OCI-LY1 (cell line): Measurements from ENCODE around the gene ZCCHC7.
A peak's percentile ranks its signal among the peaks of the same experiment; 100 is the strongest.

ENCODE experiments used
- H2AFZ ChIP-seq: fragments of 200-600 bp; sonication (generic), shearing (Covaris generic); 2 replicates; pipeline ENCODE4 v1.6.0; 2014; ENCODE audit warnings: antibody characterized with exemption, mild to moderate bottlenecking, low read length
- H3F3A ChIP-seq: fragments of 200-600 bp; sonication (generic), shearing (Covaris generic); 2 replicates; pipeline ENCODE4 v1.6.0; 2014; ENCODE audit warnings: mild to moderate bottlenecking, antibody characterized with exemption, low read length, moderate library complexity; ENCODE audit not compliant: insufficient read depth
- H3K27ac ChIP-seq: fragments of 200-600 bp; sonication (generic); 2 replicates; pipeline ENCODE4 v1.5.1; 2014; ENCODE audit warnings: low read length, mixed run types, mild to moderate bottlenecking, low read depth; ENCODE audit not compliant: poor library complexity, severe bottlenecking
- H3K27me3 ChIP-seq: fragments of 200-600 bp; sonication (generic); 2 replicates; pipeline ENCODE4 v1.6.0; 2014; ENCODE audit warnings: antibody characterized with exemption, mild to moderate bottlenecking, low read length, moderate library complexity; ENCODE audit not compliant: insufficient read depth
- H3K36me3 ChIP-seq: fragments of 200-600 bp; sonication (generic); 2 replicates; pipeline ENCODE4 v1.6.1; 2014; ENCODE audit warnings: mild to moderate bottlenecking, antibody characterized with exemption, low read length, moderate library complexity, mixed read lengths; ENCODE audit not compliant: insufficient read depth
- H3K4me1 ChIP-seq: fragments of 200-600 bp; sonication (generic); 2 replicates; pipeline ENCODE4 v1.5.1; 2014; ENCODE audit warnings: mild to moderate bottlenecking, low read length, moderate library complexity; ENCODE audit not compliant: insufficient read depth, severe bottlenecking
- H3K4me2 ChIP-seq: fragments of 200-600 bp; sonication (generic), shearing (Covaris generic); 2 replicates; pipeline ENCODE4 v1.6.1; 2014; ENCODE audit warnings: low read length
- H3K4me3 ChIP-seq: fragments of 200-600 bp; sonication (generic); 2 replicates; pipeline ENCODE4 v1.5.1; 2014; ENCODE audit warnings: low read length, low read depth, mild to moderate bottlenecking, mixed read lengths; ENCODE audit not compliant: poor library complexity, severe bottlenecking
- H3K79me2 ChIP-seq: fragments of 200-600 bp; shearing (Covaris generic); 2 replicates; pipeline ENCODE4 v1.6.1; 2016; ENCODE audit warnings: mixed run types, low read length, mixed read lengths; ENCODE audit not compliant: insufficient read depth
- H3K9ac ChIP-seq: fragments of 200-600 bp; sonication (generic), shearing (Covaris generic); 2 replicates; pipeline ENCODE4 v1.6.1; 2014; ENCODE audit warnings: mild to moderate bottlenecking, low read length, mixed read lengths
- H3K9me2 ChIP-seq: fragments of 200-600 bp; sonication (generic), shearing (Covaris generic); 2 replicates; pipeline ENCODE4 v1.6.1; 2014; ENCODE audit warnings: low read depth, mild to moderate bottlenecking, low read length, mixed read lengths
- H3K9me3 ChIP-seq: fragments of 200-600 bp; shearing (Covaris generic); 2 replicates; pipeline ENCODE4 v1.6.1; 2014; ENCODE audit warnings: low read length, mixed read lengths
- H4K20me1 ChIP-seq: fragments of 200-600 bp; sonication (generic), shearing (Covaris generic); 2 replicates; pipeline ENCODE4 v1.6.0; 2016; ENCODE audit warnings: mild to moderate bottlenecking, low read length; ENCODE audit not compliant: insufficient read depth
- CTCF ChIP-seq: fragments of 200-600 bp; sonication (generic), shearing (Covaris generic); IDR thresholded peaks from 2 replicates; pipeline ENCODE4 v1.5.1; 2017; ENCODE audit warnings: mild to moderate bottlenecking, antibody characterized with exemption, low read length, moderate library complexity, mixed read lengths
- EZH2 ChIP-seq: fragments of 200-600 bp; sonication (generic), shearing (Covaris generic); IDR thresholded peaks from 2 replicates; pipeline ENCODE4 v1.8.0; 2017; ENCODE audit warnings: borderline replicate concordance, mixed run types, mild to moderate bottlenecking, antibody characterized with exemption, low read length, moderate library complexity, mixed read lengths

The ZCCHC7 gene

GRCh38 chr9:37134166-37134565, 13.8 kb downstream of the ZCCHC7 start:
- peaks cover 10% of the 10 kb centered on the region; the same call in 1 of the 2 replicates for H3F3A ChIP-seq
- H3K79me2 ChIP-seq: peaks cover 88% of the 10 kb centered on the region
- H3K36me3 ChIP-seq: peaks cover 66% of the 10 kb centered on the region
- no peak overlapping the region for H3K4me2 ChIP-seq
- no peaks in the 10 kb centered on the region for H3K9me3 ChIP-seq
- no peak overlapping the region for H3K27ac ChIP-seq
- no peak overlapping the region for H2AFZ ChIP-seq
- H3K4me3 ChIP-seq: no peak overlapping the region
- H3K9ac ChIP-seq: no peak overlapping the region
- no peaks in the 10 kb centered on the region for H4K20me1 ChIP-seq
- peaks cover 45% of the 10 kb centered on the region for H3K4me1 ChIP-seq
- TF ChIP-seq EZH2: no peak
- TF ChIP-seq CTCF: no peak
- no peaks in the 10 kb centered on the region for H3K9me2 ChIP-seq
- H3K27me3 ChIP-seq: no peaks in the 10 kb centered on the region

- H3K4me3 ChIP-seq: peak overlapping the region; percentile 69
- H3K4me1 ChIP-seq: peaks cover 99% of the 10 kb centered on the region
- peaks cover 100% of the 10 kb centered on the region for H3K79me2 ChIP-seq
- no peak overlapping the region for H2AFZ ChIP-seq
- H3K36me3 ChIP-seq: peaks cover 19% of the 10 kb centered on the region
- H3K9me2 ChIP-seq: no peaks in the 10 kb centered on the region
- H4K20me1 ChIP-seq: no peaks in the 10 kb centered on the region
- TF ChIP-seq EZH2 (no peak), CTCF (no peak)
- peak overlapping the region; percentile 94 for H3K9ac ChIP-seq
- no peaks in the 10 kb centered on the region for H3K9me3 ChIP-seq
- H3K4me2 ChIP-seq: peak overlapping the region; percentile 93
- no peaks in the 10 kb centered on the region for H3K27me3 ChIP-seq
- H3F3A ChIP-seq: peaks cover 10% of the 10 kb centered on the region; the same call in 1 of the 2 replicates
- peak overlapping the region; percentile 94 for H3K27ac ChIP-seq
These were observed 20.6 kb downstream of the ZCCHC7 start for GRCh38 chr9:37141015-37141414.

GRCh38 chr9:37144762-37145161, 24.4 kb downstream of the ZCCHC7 start:
- peak overlapping the region; percentile 94 for H3K27ac ChIP-seq

GRCh38 chr9:37146410-37146809, 26.0 kb downstream of the ZCCHC7 start:
- Histone ChIP-seq H3K27ac (peak overlapping the region; percentile 94), H3K4me2 (peak overlapping the region; percentile 93), H3K9me2 (no peaks in the 10 kb centered on the region), H3F3A (0 out of 2 replicates have a peak, but pooled peaks cover 2% of the 10 kb centered on the region), H3K27me3 (no peaks in the 10 kb centered on the region), H3K36me3 (peaks cover 53% of the 10 kb centered on the region), H3K4me3 (peak overlapping the region; percentile 69), H3K9ac (peak overlapping the region; percentile 94), H3K4me1 (peaks cover 84% of the 10 kb centered on the region), H2AFZ (no peak overlapping the region), H4K20me1 (no peaks in the 10 kb centered on the region), H3K79me2 (peaks cover 98% of the 10 kb centered on the region), H3K9me3 (no peaks in the 10 kb centered on the region)
- no peak for TF ChIP-seq CTCF
- TF ChIP-seq EZH2: no peak

More at GRCh38 chr9:37144762-37145161, 24.4 kb downstream of the ZCCHC7 start:
- Histone ChIP-seq H3K27me3 (no peaks in the 10 kb centered on the region), H3K9me2 (no peaks in the 10 kb centered on the region), H3K79me2 (peaks cover 100% of the 10 kb centered on the region), H3K4me2 (peak overlapping the region; percentile 93), H3K9me3 (no peaks in the 10 kb centered on the region), H3F3A (0 out of 2 replicates have a peak, but pooled peaks cover 3% of the 10 kb centered on the region), H3K4me1 (peaks cover 96% of the 10 kb centered on the region), H3K36me3 (peaks cover 38% of the 10 kb centered on the region), H3K9ac (peak overlapping the region; percentile 94), H3K4me3 (peak overlapping the region; percentile 69), H2AFZ (no peak overlapping the region), H4K20me1 (no peaks in the 10 kb centered on the region)
- no peak for TF ChIP-seq EZH2
